Measurements from ENCODE around the gene RNF225. TPM values are rescaled to one million over a fixed set of nuclear protein-coding genes. Genes with fewer than 3 reads are reported as not detected.

Gene RNF225
- total and polyA plus RNA-seq, 2 of the 13 experiments (the other 11 are each of a cell fraction or from before 2014, with no cell fraction given), result not detected

- TF ChIP-seq, protein P1, sequence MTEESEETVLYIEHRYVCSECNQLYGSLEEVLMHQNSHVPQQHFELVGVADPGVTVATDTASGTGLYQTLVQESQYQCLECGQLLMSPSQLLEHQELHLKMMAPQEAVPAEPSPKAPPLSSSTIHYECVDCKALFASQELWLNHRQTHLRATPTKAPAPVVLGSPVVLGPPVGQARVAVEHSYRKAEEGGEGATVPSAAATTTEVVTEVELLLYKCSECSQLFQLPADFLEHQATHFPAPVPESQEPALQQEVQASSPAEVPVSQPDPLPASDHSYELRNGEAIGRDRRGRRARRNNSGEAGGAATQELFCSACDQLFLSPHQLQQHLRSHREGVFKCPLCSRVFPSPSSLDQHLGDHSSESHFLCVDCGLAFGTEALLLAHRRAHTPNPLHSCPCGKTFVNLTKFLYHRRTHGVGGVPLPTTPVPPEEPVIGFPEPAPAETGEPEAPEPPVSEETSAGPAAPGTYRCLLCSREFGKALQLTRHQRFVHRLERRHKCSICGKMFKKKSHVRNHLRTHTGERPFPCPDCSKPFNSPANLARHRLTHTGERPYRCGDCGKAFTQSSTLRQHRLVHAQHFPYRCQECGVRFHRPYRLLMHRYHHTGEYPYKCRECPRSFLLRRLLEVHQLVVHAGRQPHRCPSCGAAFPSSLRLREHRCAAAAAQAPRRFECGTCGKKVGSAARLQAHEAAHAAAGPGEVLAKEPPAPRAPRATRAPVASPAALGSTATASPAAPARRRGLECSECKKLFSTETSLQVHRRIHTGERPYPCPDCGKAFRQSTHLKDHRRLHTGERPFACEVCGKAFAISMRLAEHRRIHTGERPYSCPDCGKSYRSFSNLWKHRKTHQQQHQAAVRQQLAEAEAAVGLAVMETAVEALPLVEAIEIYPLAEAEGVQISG (CRISPR knock-in tag; IDR thresholded peaks at IDR 0.05), result peak; percentile 62
- TF ChIP-seq SIX4 (CRISPR knock-in tag; IDR thresholded peaks at IDR 0.05), result no peak
- TF ChIP-seq, protein P2, sequence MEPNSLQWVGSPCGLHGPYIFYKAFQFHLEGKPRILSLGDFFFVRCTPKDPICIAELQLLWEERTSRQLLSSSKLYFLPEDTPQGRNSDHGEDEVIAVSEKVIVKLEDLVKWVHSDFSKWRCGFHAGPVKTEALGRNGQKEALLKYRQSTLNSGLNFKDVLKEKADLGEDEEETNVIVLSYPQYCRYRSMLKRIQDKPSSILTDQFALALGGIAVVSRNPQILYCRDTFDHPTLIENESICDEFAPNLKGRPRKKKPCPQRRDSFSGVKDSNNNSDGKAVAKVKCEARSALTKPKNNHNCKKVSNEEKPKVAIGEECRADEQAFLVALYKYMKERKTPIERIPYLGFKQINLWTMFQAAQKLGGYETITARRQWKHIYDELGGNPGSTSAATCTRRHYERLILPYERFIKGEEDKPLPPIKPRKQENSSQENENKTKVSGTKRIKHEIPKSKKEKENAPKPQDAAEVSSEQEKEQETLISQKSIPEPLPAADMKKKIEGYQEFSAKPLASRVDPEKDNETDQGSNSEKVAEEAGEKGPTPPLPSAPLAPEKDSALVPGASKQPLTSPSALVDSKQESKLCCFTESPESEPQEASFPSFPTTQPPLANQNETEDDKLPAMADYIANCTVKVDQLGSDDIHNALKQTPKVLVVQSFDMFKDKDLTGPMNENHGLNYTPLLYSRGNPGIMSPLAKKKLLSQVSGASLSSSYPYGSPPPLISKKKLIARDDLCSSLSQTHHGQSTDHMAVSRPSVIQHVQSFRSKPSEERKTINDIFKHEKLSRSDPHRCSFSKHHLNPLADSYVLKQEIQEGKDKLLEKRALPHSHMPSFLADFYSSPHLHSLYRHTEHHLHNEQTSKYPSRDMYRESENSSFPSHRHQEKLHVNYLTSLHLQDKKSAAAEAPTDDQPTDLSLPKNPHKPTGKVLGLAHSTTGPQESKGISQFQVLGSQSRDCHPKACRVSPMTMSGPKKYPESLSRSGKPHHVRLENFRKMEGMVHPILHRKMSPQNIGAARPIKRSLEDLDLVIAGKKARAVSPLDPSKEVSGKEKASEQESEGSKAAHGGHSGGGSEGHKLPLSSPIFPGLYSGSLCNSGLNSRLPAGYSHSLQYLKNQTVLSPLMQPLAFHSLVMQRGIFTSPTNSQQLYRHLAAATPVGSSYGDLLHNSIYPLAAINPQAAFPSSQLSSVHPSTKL (CRISPR knock-in tag; IDR thresholded peaks at IDR 0.05), result peak; percentile 27
- peak; percentile 62; the same call in 1 of the 2 replicates for TF ChIP-seq NCOR1 (IDR thresholded peaks at IDR 0.05; ENCODE audit: borderline replicate concordance, low read length)
- TF ChIP-seq RXRB (CRISPR knock-in tag; IDR thresholded peaks at IDR 0.05; ENCODE audit: borderline replicate concordance), result peak; percentile 90
- TF ChIP-seq NFIC (IDR thresholded peaks at IDR 0.05; ENCODE audit: low read length), result no peak
- 0 out of 2 replicates have a peak, but pooled peaks have one; percentile 24 for TF ChIP-seq ZNF891 (CRISPR knock-in tag; IDR thresholded peaks at IDR 0.05)
- no peak for TF ChIP-seq ZNF552 (CRISPR knock-in tag; IDR thresholded peaks at IDR 0.05; ENCODE audit: borderline replicate concordance)
- TF ChIP-seq, protein P3, sequence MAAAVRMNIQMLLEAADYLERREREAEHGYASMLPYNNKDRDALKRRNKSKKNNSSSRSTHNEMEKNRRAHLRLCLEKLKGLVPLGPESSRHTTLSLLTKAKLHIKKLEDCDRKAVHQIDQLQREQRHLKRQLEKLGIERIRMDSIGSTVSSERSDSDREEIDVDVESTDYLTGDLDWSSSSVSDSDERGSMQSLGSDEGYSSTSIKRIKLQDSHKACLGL (CRISPR knock-in tag; IDR thresholded peaks at IDR 0.05), result 0 out of 2 replicates have a peak, but pooled peaks have one; percentile 7
- peak; percentile 57 for TF ChIP-seq AGO2 (optimal IDR thresholded peaks at IDR 0.05; ENCODE audit: low read depth, low read length)
- TF ChIP-seq, protein P4, sequence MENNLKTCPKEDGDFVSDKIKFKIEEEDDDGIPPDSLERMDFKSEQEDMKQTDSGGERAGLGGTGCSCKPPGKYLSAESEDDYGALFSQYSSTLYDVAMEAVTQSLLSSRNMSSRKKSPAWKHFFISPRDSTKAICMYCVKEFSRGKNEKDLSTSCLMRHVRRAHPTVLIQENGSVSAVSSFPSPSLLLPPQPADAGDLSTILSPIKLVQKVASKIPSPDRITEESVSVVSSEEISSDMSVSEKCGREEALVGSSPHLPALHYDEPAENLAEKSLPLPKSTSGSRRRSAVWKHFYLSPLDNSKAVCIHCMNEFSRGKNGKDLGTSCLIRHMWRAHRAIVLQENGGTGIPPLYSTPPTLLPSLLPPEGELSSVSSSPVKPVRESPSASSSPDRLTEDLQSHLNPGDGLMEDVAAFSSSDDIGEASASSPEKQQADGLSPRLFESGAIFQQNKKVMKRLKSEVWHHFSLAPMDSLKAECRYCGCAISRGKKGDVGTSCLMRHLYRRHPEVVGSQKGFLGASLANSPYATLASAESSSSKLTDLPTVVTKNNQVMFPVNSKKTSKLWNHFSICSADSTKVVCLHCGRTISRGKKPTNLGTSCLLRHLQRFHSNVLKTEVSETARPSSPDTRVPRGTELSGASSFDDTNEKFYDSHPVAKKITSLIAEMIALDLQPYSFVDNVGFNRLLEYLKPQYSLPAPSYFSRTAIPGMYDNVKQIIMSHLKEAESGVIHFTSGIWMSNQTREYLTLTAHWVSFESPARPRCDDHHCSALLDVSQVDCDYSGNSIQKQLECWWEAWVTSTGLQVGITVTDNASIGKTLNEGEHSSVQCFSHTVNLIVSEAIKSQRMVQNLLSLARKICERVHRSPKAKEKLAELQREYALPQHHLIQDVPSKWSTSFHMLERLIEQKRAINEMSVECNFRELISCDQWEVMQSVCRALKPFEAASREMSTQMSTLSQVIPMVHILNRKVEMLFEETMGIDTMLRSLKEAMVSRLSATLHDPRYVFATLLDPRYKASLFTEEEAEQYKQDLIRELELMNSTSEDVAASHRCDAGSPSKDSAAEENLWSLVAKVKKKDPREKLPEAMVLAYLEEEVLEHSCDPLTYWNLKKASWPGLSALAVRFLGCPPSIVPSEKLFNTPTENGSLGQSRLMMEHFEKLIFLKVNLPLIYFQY (CRISPR knock-in tag; IDR thresholded peaks at IDR 0.05; ENCODE audit: borderline replicate concordance), result peak; percentile 26; the same call in 1 of the 2 replicates
- TF ChIP-seq U2AF2 (IDR thresholded peaks at IDR 0.05; ENCODE audit: low read depth, low read length), result no peak
- no peak for TF ChIP-seq ZNF17 (CRISPR knock-in tag; IDR thresholded peaks at IDR 0.05)
- peak; percentile 36; the same call in 1 of the 2 replicates for TF ChIP-seq TBX2 (CRISPR knock-in tag; IDR thresholded peaks at IDR 0.05; ENCODE audit: borderline replicate concordance)
- TF ChIP-seq ZNF451 (CRISPR knock-in tag; IDR thresholded peaks at IDR 0.05), result no peak
- TF ChIP-seq TFAP4 (IDR thresholded peaks at IDR 0.05; ENCODE audit: borderline replicate concordance, low read depth), result no peak; the same call in 1 of the 2 replicates
These were observed 42.4 kb upstream of the RNF225 start, which contains the start of gene A1BG (continued) for GRCh38 chr19:58352760-58353671.
